GM13976 (cell line): ENCODE results near the gene SUN1.
A peak's percentile ranks its signal among the peaks of the same experiment; 100 is the strongest.

ENCODE experiments used
- DNase-seq: peaks from one replicate; pipeline ENCODE4 v3.0.0; 2012; ENCODE audit warnings: low spot score
- CTCF ChIP-seq: IDR thresholded peaks from 2 replicates; pipeline ENCODE4 v1.5.1; 2012; ENCODE audit warnings: borderline replicate concordance, mild to moderate bottlenecking; ENCODE audit not compliant: insufficient read depth; ENCODE audit errors: extremely low read depth, missing control alignments, control extremely low read depth
- in situ Hi-C: fragments of 300-500 bp; cut with MboI; formaldehyde crosslinking; loops from one replicate; pipeline ENCODE4 v1.12.0; 2022; ENCODE audit warnings: low sequenced_read_pairs, mixed read lengths, inconsistent platforms; ENCODE audit not compliant: unreplicated experiment

Gene SUN1

GRCh38 chr7:805261-805660 is 27.0 kb upstream of the SUN1 start:
- no peak for TF ChIP-seq CTCF
- DNase-seq, result no peak
- in situ Hi-C loops, result no loop called here

- DNase-seq, result peak; percentile 58
These were observed 16.7 kb upstream of the SUN1 start for GRCh38 chr7:815284-816216.

GRCh38 chr7:816300-816750 is 16.0 kb upstream of the SUN1 start:
- DNase-seq, result peak; percentile 99
- no peak for TF ChIP-seq CTCF
- in situ Hi-C loops, result no loop called here

More at GRCh38 chr7:815284-816216, 16.7 kb upstream of the SUN1 start:
- in situ Hi-C loops, result no loop called here
- no peak for TF ChIP-seq CTCF

- in situ Hi-C loops, result no loop called here
- TF ChIP-seq CTCF, result no peak
- peak; percentile 53 for DNase-seq
These were observed 15.3 kb upstream of the SUN1 start for GRCh38 chr7:816751-817671.

- TF ChIP-seq CTCF, result no peak
- in situ Hi-C loops, result no loop called here
- no peak for DNase-seq
These were observed 14.1 kb upstream of the SUN1 start for GRCh38 chr7:818031-818699.

- TF ChIP-seq CTCF, result no peak
- in situ Hi-C loops, result no loop called here
- DNase-seq, result no peak
These were observed 11.9 kb upstream of the SUN1 start for GRCh38 chr7:820341-820740.
